Measurements from ENCODE around the gene CYP27C1.

CYP27C1 gene

GRCh38 chr2:127205218-127206125 lies 14.6 kb downstream of the CYP27C1 start:
- Histone ChIP-seq H3K9me3 (ENCODE audit: control insufficient read depth, low read length) (no peaks in the 10 kb centered on the region), H3K79me2 (no peaks in the 10 kb centered on the region), H3K4me2 (ENCODE audit: low read length) (no peak overlapping the region), H3K36me3 (ENCODE audit: control insufficient read depth, insufficient read depth, low read length) (no peaks in the 10 kb centered on the region), H3K9ac (no peak overlapping the region), H2AFZ (no peak overlapping the region), H3K4me3 (ENCODE audit: low read depth, low read length) (no peak overlapping the region), H3K4me1 (no peaks in the 10 kb centered on the region), H3K27me3 (ENCODE audit: control insufficient read depth, insufficient read depth, low read length) (no peaks in the 10 kb centered on the region), H3K27ac (no peak overlapping the region)
- TF ChIP-seq CTCF (IDR thresholded peaks at IDR 0.05), result no peak

GRCh38 chr2:127201452-127201851 lies 18.6 kb downstream of the CYP27C1 start:
- H3K79me2 ChIP-seq, result no peaks in the 10 kb centered on the region
- H3K27ac ChIP-seq, result no peak overlapping the region
- H3K9ac ChIP-seq, result no peak overlapping the region
- H3K4me3 ChIP-seq (ENCODE audit: low read depth, low read length), result no peak overlapping the region
- H3K9me3 ChIP-seq (ENCODE audit: control insufficient read depth, low read length), result no peaks in the 10 kb centered on the region
- no peak overlapping the region for H2AFZ ChIP-seq
- no peak overlapping the region for H3K4me2 ChIP-seq (ENCODE audit: low read length)
- H3K4me1 ChIP-seq, result no peaks in the 10 kb centered on the region
- TF ChIP-seq CTCF (IDR thresholded peaks at IDR 0.05), result no peak
- no peaks in the 10 kb centered on the region for H3K27me3 ChIP-seq (ENCODE audit: control insufficient read depth, insufficient read depth, low read length)
- no peaks in the 10 kb centered on the region for H3K36me3 ChIP-seq (ENCODE audit: control insufficient read depth, insufficient read depth, low read length)

DNA sequence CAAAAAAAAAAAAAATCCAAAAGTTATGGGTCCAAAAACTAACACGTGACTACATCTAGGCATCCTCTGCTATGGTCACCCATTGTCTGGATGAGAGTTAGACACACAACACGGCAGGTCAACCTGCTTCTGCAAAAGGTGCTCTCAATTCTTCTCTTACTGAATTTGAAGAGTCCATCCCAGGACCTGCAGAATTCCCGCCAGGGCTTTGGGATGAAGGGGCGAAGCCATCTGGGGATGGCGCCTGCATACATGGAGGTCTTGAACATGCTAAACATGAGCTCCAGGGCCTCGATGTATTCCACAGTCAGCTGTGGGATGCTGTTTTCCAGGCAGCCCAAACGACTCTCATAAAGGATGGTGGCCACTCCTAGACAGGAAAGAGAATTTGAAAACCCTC lies 19.1 kb downstream of the CYP27C1 start:
- Histone ChIP-seq H3K9ac (no peak overlapping the region), H2AFZ (no peak overlapping the region), H3K36me3 (ENCODE audit: control insufficient read depth, insufficient read depth, low read length) (no peaks in the 10 kb centered on the region), H3K27me3 (ENCODE audit: control insufficient read depth, insufficient read depth, low read length) (no peaks in the 10 kb centered on the region), H3K4me1 (no peaks in the 10 kb centered on the region), H3K27ac (no peak overlapping the region), H3K4me2 (ENCODE audit: low read length) (no peak overlapping the region), H3K79me2 (no peaks in the 10 kb centered on the region), H3K4me3 (ENCODE audit: low read depth, low read length) (no peak overlapping the region), H3K9me3 (ENCODE audit: control insufficient read depth, low read length) (no peaks in the 10 kb centered on the region)
- no peak for TF ChIP-seq CTCF (IDR thresholded peaks at IDR 0.05)

DNA sequence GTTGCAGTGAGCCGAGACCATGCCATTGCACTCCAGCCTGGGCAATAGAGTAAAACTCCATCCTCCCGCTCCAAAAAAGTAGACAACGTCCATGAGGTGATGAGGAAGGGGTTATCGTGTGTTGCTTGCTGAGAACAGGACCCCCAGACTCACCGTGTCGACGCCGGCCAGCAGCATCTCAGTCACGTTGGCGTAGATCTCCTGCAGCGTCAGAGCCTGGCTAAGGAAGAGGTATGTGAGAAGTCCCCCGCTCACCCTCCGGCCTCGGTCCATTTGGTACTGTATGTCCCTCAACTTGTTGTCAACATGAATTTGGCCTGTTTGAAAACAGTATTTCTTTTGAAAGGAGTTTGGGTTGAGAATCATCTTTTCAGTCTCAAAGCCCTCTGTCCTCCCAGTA lies 20.9 kb downstream of the CYP27C1 start:
- Histone ChIP-seq H3K27me3 (ENCODE audit: control insufficient read depth, insufficient read depth, low read length) (no peaks in the 10 kb centered on the region), H3K4me1 (no peaks in the 10 kb centered on the region), H3K9me3 (ENCODE audit: control insufficient read depth, low read length) (no peaks in the 10 kb centered on the region), H2AFZ (no peak overlapping the region), H3K9ac (no peak overlapping the region), H3K79me2 (no peaks in the 10 kb centered on the region), H3K4me2 (ENCODE audit: low read length) (no peak overlapping the region), H3K27ac (no peak overlapping the region), H3K36me3 (ENCODE audit: control insufficient read depth, insufficient read depth, low read length) (no peaks in the 10 kb centered on the region), H3K4me3 (ENCODE audit: low read depth, low read length) (no peak overlapping the region)
- no peak for TF ChIP-seq CTCF (IDR thresholded peaks at IDR 0.05)
